HCT116 (cell line): Measurements from ENCODE around the gene GOLGA2.

ENCODE experiments used
- CTCF ChIP-seq, 3 experiments: fragments of 200-600 bp in 1 of 3; sonication (generic) in 1 of 3; IDR thresholded peaks in 2 of 3; conservative IDR thresholded peaks in 1 of 3; 2 replicates each; pipeline ENCODE4 v1.5.1; 2012 to 2017; ENCODE audit warnings: low read depth in 2 of 3, low read length in 2 of 3, antibody characterized with exemption in 1 of 3, borderline replicate concordance in 1 of 3, control low read depth in 1 of 3, mild to moderate bottlenecking in 1 of 3, mixed read lengths in 1 of 3, mixed run types in 1 of 3, moderate library complexity in 1 of 3; ENCODE audit not compliant: insufficient read depth in 1 of 3
- ELF1 ChIP-seq: IDR thresholded peaks from 2 replicates; pipeline ENCODE4 v1.6.1; 2012; ENCODE audit warnings: low read depth, borderline replicate concordance
- EZH2phosphoT487 ChIP-seq: fragments of 200-600 bp; IDR thresholded peaks from 2 replicates; pipeline ENCODE4 v1.6.1; 2018; ENCODE audit warnings: antibody characterized with exemption, borderline replicate concordance
- POLR2A ChIP-seq: IDR thresholded peaks from 2 replicates; pipeline ENCODE4 v1.7.0; 2011; ENCODE audit warnings: borderline replicate concordance; ENCODE audit not compliant: insufficient read depth, insufficient read length; ENCODE audit errors: extremely low read depth
- POLR2AphosphoS5 ChIP-seq: IDR thresholded peaks from 2 replicates; pipeline ENCODE4 v1.6.1; 2011; ENCODE audit warnings: mild to moderate bottlenecking, low read depth, low read length, moderate library complexity
- REST ChIP-seq: IDR thresholded peaks from 2 replicates; pipeline ENCODE4 v1.6.1; 2012; ENCODE audit warnings: low read depth

- TF ChIP-seq CTCF (IDR thresholded peaks at IDR 0.05 in 2 of 3, conservative IDR thresholded peaks at IDR 0.05 in 1 of 3; ENCODE audit: borderline replicate concordance in 1 of 3, insufficient read depth in 1 of 3, low read depth in 2 of 3, low read length in 2 of 3) = no peak
- TF ChIP-seq POLR2A = no peak
- TF ChIP-seq POLR2AphosphoS5 = no peak
- TF ChIP-seq ELF1 = no peak
- TF ChIP-seq EZH2phosphoT487 = no peak
- TF ChIP-seq REST = no peak
Observed at GRCh38 chr9:128216781-128217553, 58.8 kb downstream of the GOLGA2 start.
